ENCODE data around the gene MAST4.

The MAST4 gene

GRCh38 chr5:66808663-66809062, 212.5 kb downstream of the MAST4 start:
- no peak for TF ChIP-seq CTCF (IDR thresholded peaks at IDR 0.05; ENCODE audit: insufficient read depth, low read depth, low read length, missing control alignments)
- no peak overlapping the region for H3K4me3 ChIP-seq (ENCODE audit: low read length)
- no peak for DNase-seq (ENCODE audit: low read depth)

- no peak for DNase-seq (ENCODE audit: low read depth)
- H3K4me3 ChIP-seq (ENCODE audit: low read length): no peak overlapping the region
- TF ChIP-seq CTCF (IDR thresholded peaks at IDR 0.05; ENCODE audit: insufficient read depth, low read depth, low read length, missing control alignments): no peak
Observed at GRCh38 chr5:66810151-66810550, 214.0 kb downstream of the MAST4 start.

GRCh38 chr5:66810848-66811261, 214.7 kb downstream of the MAST4 start:
- no peak for DNase-seq (ENCODE audit: low read depth)
- TF ChIP-seq CTCF (IDR thresholded peaks at IDR 0.05; ENCODE audit: insufficient read depth, low read depth, low read length, missing control alignments): no peak
- H3K4me3 ChIP-seq (ENCODE audit: low read length): no peak overlapping the region

- H3K4me3 ChIP-seq (ENCODE audit: low read length): no peak overlapping the region
- DNase-seq (ENCODE audit: low read depth): no peak
- TF ChIP-seq CTCF (IDR thresholded peaks at IDR 0.05; ENCODE audit: insufficient read depth, low read depth, low read length, missing control alignments): no peak
Observed at GRCh38 chr5:66812291-66812690, 216.1 kb downstream of the MAST4 start.

GRCh38 chr5:66813306-66813705, 217.1 kb downstream of the MAST4 start:
- no peak for DNase-seq (ENCODE audit: low read depth)
- TF ChIP-seq CTCF (IDR thresholded peaks at IDR 0.05; ENCODE audit: insufficient read depth, low read depth, low read length, missing control alignments): no peak
- H3K4me3 ChIP-seq (ENCODE audit: low read length): no peak overlapping the region

GRCh38 chr5:66814146-66814991, 218.2 kb downstream of the MAST4 start:
- TF ChIP-seq CTCF (IDR thresholded peaks at IDR 0.05; ENCODE audit: insufficient read depth, low read depth, low read length, missing control alignments): peak; percentile 82
- H3K4me3 ChIP-seq (ENCODE audit: low read length): no peak overlapping the region
- peak; percentile 73 for DNase-seq (ENCODE audit: low read depth)

Measured in epithelial cell of esophagus (primary cell).